MG63 (cell line): Measurements from ENCODE around the gene PPIP5K1. TPM values are rescaled to one million over a fixed set of nuclear protein-coding genes. Genes with fewer than 3 reads are reported as not detected.
"Not testable (repeated sequence)": the region's sequence is repeated elsewhere in the genome, so short reads cannot be mapped to it uniquely, and the experiment has no call there.

Source experiments
- DNase-seq: peaks from one replicate; pipeline ENCODE4 v3.0.0-alpha.2; 2020
- H3K27me3 ChIP-seq: fragments of 250-450 bp; sonication (Bioruptor Pico); 2 replicates; pipeline ENCODE4 v1.5.1; 2020; ENCODE audit warnings: mild to moderate bottlenecking, moderate library complexity
- H3K36me3 ChIP-seq: fragments of 250-450 bp; sonication (Bioruptor Pico); 2 replicates; pipeline ENCODE4 v1.5.1; 2020; ENCODE audit warnings: mild to moderate bottlenecking, moderate library complexity
- H3K4me3 ChIP-seq: fragments of 250-450 bp; sonication (Bioruptor Pico); 2 replicates; pipeline ENCODE4 v1.5.1; 2020; ENCODE audit warnings: mild to moderate bottlenecking, moderate library complexity
- H3K9me3 ChIP-seq: fragments of 250-450 bp; sonication (Bioruptor Pico); 2 replicates; pipeline ENCODE4 v1.5.1; 2020; ENCODE audit warnings: mild to moderate bottlenecking, moderate library complexity
- total RNA-seq: library from RNA; depleted of rRNA; stranded (reverse); fragments of >200 nt; shearing (Covaris generic); gene quantifications from 2 replicates; pipeline ENCODE4 v1.2.3, GENCODE V29; 2014; ENCODE audit warnings: low replicate concordance; rRNA removed

Gene PPIP5K1
- 17.4 and 24.4 TPM in 2 replicates for total RNA-seq

GRCh38 chr15:43589778-43590466 is at the start of gene PPIP5K1:
PPIP5K1 (minus strand) TSS chr15:43590208; CDS start chr15:43584504, 5,704 bp downstream.
- not testable (repeated sequence) for DNase-seq, H3K4me3 ChIP-seq, H3K27me3 ChIP-seq, H3K9me3 ChIP-seq, H3K36me3 ChIP-seq

- not testable (repeated sequence) for H3K4me3 ChIP-seq, H3K36me3 ChIP-seq, H3K9me3 ChIP-seq, H3K27me3 ChIP-seq, DNase-seq
Observed at GRCh38 chr15:43638464-43639204, 48.6 kb upstream of the PPIP5K1 start.

- H3K9me3 ChIP-seq, H3K36me3 ChIP-seq, DNase-seq, H3K27me3 ChIP-seq, H3K4me3 ChIP-seq: not testable (repeated sequence)
Observed at GRCh38 chr15:43626937-43627336, 36.9 kb upstream of the PPIP5K1 start.

GRCh38 chr15:43625106-43625505 is 35.1 kb upstream of the PPIP5K1 start:
- Histone ChIP-seq H3K9me3 (no peaks in the 10 kb centered on the region), H3K36me3 (no peaks in the 10 kb centered on the region), H3K27me3 (peaks cover 8% of the 10 kb centered on the region; the same call in 1 of the 2 replicates), H3K4me3 (no peak overlapping the region)
- no peak for DNase-seq

- H3K4me3 ChIP-seq, H3K36me3 ChIP-seq, DNase-seq, H3K9me3 ChIP-seq, H3K27me3 ChIP-seq: not testable (repeated sequence)
Observed at GRCh38 chr15:43622068-43622799, 32.2 kb upstream of the PPIP5K1 start.

GRCh38 chr15:43618700-43619099 is 28.7 kb upstream of the PPIP5K1 start, which contains the start of gene STRC:
STRC (minus strand) TSS chr15:43618800; CDS start chr15:43618722, 78 bp downstream.
- not testable (repeated sequence) for H3K4me3 ChIP-seq, H3K27me3 ChIP-seq, H3K9me3 ChIP-seq, DNase-seq, H3K36me3 ChIP-seq

GRCh38 chr15:43617750-43618149 is 27.7 kb upstream of the PPIP5K1 start:
- not testable (repeated sequence) for DNase-seq, H3K4me3 ChIP-seq, H3K27me3 ChIP-seq, H3K9me3 ChIP-seq, H3K36me3 ChIP-seq

- not testable (repeated sequence) for H3K4me3 ChIP-seq, H3K9me3 ChIP-seq, H3K27me3 ChIP-seq, H3K36me3 ChIP-seq
- peak; percentile 61 for DNase-seq
Observed at GRCh38 chr15:43602233-43602632, 12.2 kb upstream of the PPIP5K1 start.

- H3K9me3 ChIP-seq, DNase-seq, H3K36me3 ChIP-seq, H3K4me3 ChIP-seq, H3K27me3 ChIP-seq: not testable (repeated sequence)
Observed at GRCh38 chr15:43600200-43600599, 10.2 kb upstream of the PPIP5K1 start.

GRCh38 chr15:43599131-43599530 is 9.1 kb upstream of the PPIP5K1 start:
- not testable (repeated sequence) for H3K36me3 ChIP-seq, DNase-seq, H3K9me3 ChIP-seq, H3K4me3 ChIP-seq, H3K27me3 ChIP-seq

GRCh38 chr15:43593328-43594190 is 3.6 kb upstream of the PPIP5K1 start, which contains the start of gene CKMT1B:
CKMT1B (plus strand) TSS chr15:43594027; CDS start chr15:43594219, 192 bp downstream.
- H3K9me3 ChIP-seq, H3K4me3 ChIP-seq, H3K36me3 ChIP-seq, H3K27me3 ChIP-seq, DNase-seq: not testable (repeated sequence)

GRCh38 chr15:43592841-43593240 is 2.8 kb upstream of the PPIP5K1 start:
- not testable (repeated sequence) for H3K36me3 ChIP-seq, DNase-seq, H3K9me3 ChIP-seq, H3K4me3 ChIP-seq, H3K27me3 ChIP-seq

- H3K4me3 ChIP-seq, DNase-seq: not testable (repeated sequence)
Observed at GRCh38 chr15:43574607-43575006, 15.4 kb downstream of the PPIP5K1 start.

GRCh38 chr15:43566615-43567014 is 23.4 kb downstream of the PPIP5K1 start:
- not testable (repeated sequence) for DNase-seq, H3K36me3 ChIP-seq, H3K27me3 ChIP-seq, H3K9me3 ChIP-seq, H3K4me3 ChIP-seq

More at GRCh38 chr15:43574607-43575006, 15.4 kb downstream of the PPIP5K1 start:
- not testable (repeated sequence) for H3K9me3 ChIP-seq, H3K36me3 ChIP-seq, H3K27me3 ChIP-seq

GRCh38 chr15:43563793-43564192 is 26.2 kb downstream of the PPIP5K1 start:
- H3K27me3 ChIP-seq, DNase-seq, H3K36me3 ChIP-seq, H3K9me3 ChIP-seq, H3K4me3 ChIP-seq: not testable (repeated sequence)

- H3K4me3 ChIP-seq, H3K36me3 ChIP-seq, H3K27me3 ChIP-seq, DNase-seq, H3K9me3 ChIP-seq: not testable (repeated sequence)
Observed at GRCh38 chr15:43562753-43563152, 27.3 kb downstream of the PPIP5K1 start.
